CD4-positive, alpha-beta T cell treated with Interleukin-12 subunit alpha and Interleukin-12 subunit beta, for 1 hour (primary cell): ENCODE data around the gene ALDH1L1.

Source experiments
- DNase-seq: peaks from one replicate; pipeline ENCODE4 v3.0.0-alpha.2; 2020

ALDH1L1 gene

GRCh38 chr3:126191246-126191645 lies 10.9 kb upstream of the ALDH1L1 start:
- no peak for DNase-seq

- DNase-seq, result no peak
These were observed 7.5 kb upstream of the ALDH1L1 start for GRCh38 chr3:126187920-126188319.

- no peak for DNase-seq
These were observed 6.4 kb upstream of the ALDH1L1 start for GRCh38 chr3:126186749-126187148.

- DNase-seq, result no peak
These were observed 5.9 kb upstream of the ALDH1L1 start for GRCh38 chr3:126186271-126186670.

- no peak for DNase-seq
These were observed 4.1 kb upstream of the ALDH1L1 start for GRCh38 chr3:126184465-126185000.

- no peak for DNase-seq
These were observed 976 bp upstream of the ALDH1L1 start for GRCh38 chr3:126181398-126181725.

GRCh38 chr3:126179825-126180476 lies 435 bp downstream of the ALDH1L1 start:
- DNase-seq, result no peak

- DNase-seq, result no peak
These were observed 10.2 kb downstream of the ALDH1L1 start for GRCh38 chr3:126170073-126170777.

- DNase-seq, result no peak
These were observed 12.8 kb downstream of the ALDH1L1 start for GRCh38 chr3:126167566-126167965.

GRCh38 chr3:126166009-126166408 lies 14.4 kb downstream of the ALDH1L1 start:
- DNase-seq, result no peak

- DNase-seq, result no peak
These were observed 19.1 kb downstream of the ALDH1L1 start for GRCh38 chr3:126161309-126161708.

GRCh38 chr3:126160243-126161210 lies 19.9 kb downstream of the ALDH1L1 start:
- DNase-seq, result no peak

GRCh38 chr3:126159476-126159875 lies 20.9 kb downstream of the ALDH1L1 start:
- DNase-seq, result no peak

GRCh38 chr3:126158912-126159454 lies 21.4 kb downstream of the ALDH1L1 start:
- DNase-seq, result no peak

- DNase-seq, result no peak
These were observed 22.1 kb downstream of the ALDH1L1 start for GRCh38 chr3:126158016-126158911.

GRCh38 chr3:126157083-126157768 lies 23.2 kb downstream of the ALDH1L1 start:
- no peak for DNase-seq

GRCh38 chr3:126156468-126156867 lies 23.9 kb downstream of the ALDH1L1 start:
- DNase-seq, result no peak

- no peak for DNase-seq
These were observed 24.6 kb downstream of the ALDH1L1 start for GRCh38 chr3:126155819-126156218.

- no peak for DNase-seq
These were observed 25.1 kb downstream of the ALDH1L1 start for GRCh38 chr3:126155280-126155640.

- DNase-seq, result no peak
These were observed 25.8 kb downstream of the ALDH1L1 start for GRCh38 chr3:126154391-126155279.
